ENCODE measurements around the gene OSBPL1A. TPM values are rescaled to one million over a fixed set of nuclear protein-coding genes. Genes with fewer than 3 reads are reported as not detected.
A peak's percentile ranks its signal among the peaks of the same experiment; 100 is the strongest.

The OSBPL1A gene
- total RNA-seq, 6 experiments from 2014 or later: 6.2 to 16.3 (median 13.7) TPM

GRCh38 chr18:24432618-24433017 is 35.0 kb upstream of the OSBPL1A start:
- Mint-ChIP-seq H3K36me3 (ENCODE audit: low read depth) (peaks cover 22% of the 10 kb centered on the region), H3K27me3 (ENCODE audit: insufficient read depth) (no peaks in the 10 kb centered on the region), H3K4me1 (ENCODE audit: low read depth) (peaks cover 13% of the 10 kb centered on the region), H3K4me3 (no peak overlapping the region), H3K9me3 (no peaks in the 10 kb centered on the region), H3K27ac (no peak overlapping the region)
- no peak for TF ChIP-seq CTCF (IDR thresholded peaks at IDR 0.05)
- no peak for DNase-seq

- Mint-ChIP-seq H3K27ac (no peak overlapping the region), H3K36me3 (ENCODE audit: low read depth) (peaks cover 32% of the 10 kb centered on the region), H3K9me3 (0 out of 2 replicates have a peak, but pooled peaks cover 9% of the 10 kb centered on the region), H3K27me3 (ENCODE audit: insufficient read depth) (no peaks in the 10 kb centered on the region), H3K4me1 (ENCODE audit: low read depth) (peaks cover 29% of the 10 kb centered on the region), H3K4me3 (no peak overlapping the region)
- no peak for DNase-seq
- no peak for TF ChIP-seq CTCF (IDR thresholded peaks at IDR 0.05)
Measured at GRCh38 chr18:24429188-24429587, 31.6 kb upstream of the OSBPL1A start.

GRCh38 chr18:24428709-24429108 is 31.1 kb upstream of the OSBPL1A start:
- peak; percentile 55 for TF ChIP-seq CTCF (IDR thresholded peaks at IDR 0.05)
- no peak for DNase-seq
- no peak overlapping the region for H3K27ac Mint-ChIP-seq
- 0 out of 2 replicates have a peak, but pooled peaks cover 9% of the 10 kb centered on the region for H3K9me3 Mint-ChIP-seq
- peaks cover 32% of the 10 kb centered on the region for H3K36me3 Mint-ChIP-seq (ENCODE audit: low read depth)
- H3K27me3 Mint-ChIP-seq (ENCODE audit: insufficient read depth): no peaks in the 10 kb centered on the region; the same call in 1 of the 2 replicates
- peak overlapping the region; percentile 95; the same call in 1 of the 2 replicates for H3K4me3 Mint-ChIP-seq
- peaks cover 29% of the 10 kb centered on the region for H3K4me1 Mint-ChIP-seq (ENCODE audit: low read depth)

GRCh38 chr18:24427484-24427883 is 29.9 kb upstream of the OSBPL1A start:
- peaks cover 29% of the 10 kb centered on the region for H3K4me1 Mint-ChIP-seq (ENCODE audit: low read depth)
- 0 out of 2 replicates have a peak, but pooled peaks cover 9% of the 10 kb centered on the region for H3K9me3 Mint-ChIP-seq
- TF ChIP-seq CTCF (IDR thresholded peaks at IDR 0.05): no peak
- peak overlapping the region; percentile 96 for H3K27ac Mint-ChIP-seq
- H3K36me3 Mint-ChIP-seq (ENCODE audit: low read depth): peaks cover 27% of the 10 kb centered on the region
- no peaks in the 10 kb centered on the region; the same call in 1 of the 2 replicates for H3K27me3 Mint-ChIP-seq (ENCODE audit: insufficient read depth)
- H3K4me3 Mint-ChIP-seq: peak overlapping the region; percentile 95
- DNase-seq: no peak

- H3K36me3 Mint-ChIP-seq (ENCODE audit: low read depth): peaks cover 26% of the 10 kb centered on the region
- DNase-seq: peak; percentile 45
- no peaks in the 10 kb centered on the region; the same call in 1 of the 2 replicates for H3K27me3 Mint-ChIP-seq (ENCODE audit: insufficient read depth)
- TF ChIP-seq CTCF (IDR thresholded peaks at IDR 0.05): no peak
- peaks cover 35% of the 10 kb centered on the region for H3K4me1 Mint-ChIP-seq (ENCODE audit: low read depth)
- 0 out of 2 replicates have a peak, but pooled peaks cover 9% of the 10 kb centered on the region for H3K9me3 Mint-ChIP-seq
- peak within 1 kb of the TSS; percentile 96 for H3K27ac Mint-ChIP-seq
- H3K4me3 Mint-ChIP-seq: peak within 1 kb of the TSS; percentile 95
Measured at GRCh38 chr18:24426398-24427294, 29.0 kb upstream of the OSBPL1A start, which contains the start of gene IMPACT. Gene IMPACT (plus strand): TSS chr18:24426670. CDS start chr18:24426757, 87 bp downstream.

Measured in HFFc6 (cell line).